ENCODE measurements around the gene HOXD13.

Gene HOXD13

GRCh38 chr2:176137252-176137580 is 44.7 kb downstream of the HOXD13 start:
- H3K56ac ChIP-seq (ENCODE audit: low read length) = no peak overlapping the region
- peaks cover 83% of the 10 kb centered on the region for H3K27me3 ChIP-seq (ENCODE audit: insufficient read depth, low read length, poor library complexity)

GRCh38 chr2:176137906-176138305 is 45.4 kb downstream of the HOXD13 start:
- no peak overlapping the region for H3K4ac ChIP-seq (ENCODE audit: low read depth, low read length)
- DNase-seq = no peak
- no peak overlapping the region for H4K5ac ChIP-seq (ENCODE audit: low read length)
- no peak overlapping the region for H2BK15ac ChIP-seq (replicated peaks; ENCODE audit: low read depth)
- H2BK5ac ChIP-seq (ENCODE audit: low read length) = no peak overlapping the region
- no peaks in the 10 kb centered on the region for H3K36me3 ChIP-seq (ENCODE audit: control insufficient read depth, insufficient read depth, low read length)
- peaks cover 83% of the 10 kb centered on the region for H3K27me3 ChIP-seq (ENCODE audit: insufficient read depth, low read length, poor library complexity)
- no peak overlapping the region for H2BK120ac ChIP-seq (ENCODE audit: low read depth, low read length)
- H3K79me1 ChIP-seq (ENCODE audit: low read length) = no peaks in the 10 kb centered on the region
- H3K4me2 ChIP-seq (ENCODE audit: low read length) = no peak overlapping the region
- no CpG with 5 or more reads among the region's 8 CpGs for WGBS (ENCODE audit: extremely low coverage, insufficient coverage, low lambda C conversion rate)
- no peak overlapping the region for H3K9ac ChIP-seq (ENCODE audit: low read length)
- no peak overlapping the region for H3K4me3 ChIP-seq (ENCODE audit: low read length)
- no peak overlapping the region for H3K23ac ChIP-seq (ENCODE audit: low read length)
- H3K27ac ChIP-seq (ENCODE audit: low read depth, low read length) = no peak overlapping the region
- no peaks in the 10 kb centered on the region for H3K4me1 ChIP-seq (ENCODE audit: control insufficient read depth, low read depth, low read length)
- H2AK5ac ChIP-seq (ENCODE audit: low read length) = no peak overlapping the region
- H3K79me2 ChIP-seq (ENCODE audit: control insufficient read depth, insufficient read depth, low read length) = no peaks in the 10 kb centered on the region
- H4K8ac ChIP-seq (ENCODE audit: low read depth, low read length) = no peak overlapping the region
- no peak overlapping the region for H3K56ac ChIP-seq (ENCODE audit: low read length)
- no peak overlapping the region for H3K18ac ChIP-seq (ENCODE audit: low read length)

More at GRCh38 chr2:176137252-176137580, 44.7 kb downstream of the HOXD13 start:
- no peak overlapping the region for H4K5ac ChIP-seq (ENCODE audit: low read length)
- no peak for DNase-seq
- H2AK5ac ChIP-seq (ENCODE audit: low read length) = no peak overlapping the region
- H3K23ac ChIP-seq (ENCODE audit: low read length) = no peak overlapping the region
- H2BK15ac ChIP-seq (replicated peaks; ENCODE audit: low read depth) = no peak overlapping the region
- no CpG with 5 or more reads among the region's 2 CpGs for WGBS (ENCODE audit: extremely low coverage, insufficient coverage, low lambda C conversion rate)
- no peaks in the 10 kb centered on the region for H3K79me1 ChIP-seq (ENCODE audit: low read length)
- H3K18ac ChIP-seq (ENCODE audit: low read length) = no peak overlapping the region
- H3K4me3 ChIP-seq (ENCODE audit: low read length) = no peak overlapping the region
- no peak overlapping the region for H2BK120ac ChIP-seq (ENCODE audit: low read depth, low read length)
- H4K8ac ChIP-seq (ENCODE audit: low read depth, low read length) = no peak overlapping the region
- no peaks in the 10 kb centered on the region for H3K79me2 ChIP-seq (ENCODE audit: control insufficient read depth, insufficient read depth, low read length)
- H3K27ac ChIP-seq (ENCODE audit: low read depth, low read length) = no peak overlapping the region
- H3K9ac ChIP-seq (ENCODE audit: low read length) = no peak overlapping the region
- no peak overlapping the region for H3K4me2 ChIP-seq (ENCODE audit: low read length)
- H3K36me3 ChIP-seq (ENCODE audit: control insufficient read depth, insufficient read depth, low read length) = no peaks in the 10 kb centered on the region
- H3K4ac ChIP-seq (ENCODE audit: low read depth, low read length) = no peak overlapping the region
- no peaks in the 10 kb centered on the region for H3K4me1 ChIP-seq (ENCODE audit: control insufficient read depth, low read depth, low read length)
- H2BK5ac ChIP-seq (ENCODE audit: low read length) = no peak overlapping the region

DNA sequence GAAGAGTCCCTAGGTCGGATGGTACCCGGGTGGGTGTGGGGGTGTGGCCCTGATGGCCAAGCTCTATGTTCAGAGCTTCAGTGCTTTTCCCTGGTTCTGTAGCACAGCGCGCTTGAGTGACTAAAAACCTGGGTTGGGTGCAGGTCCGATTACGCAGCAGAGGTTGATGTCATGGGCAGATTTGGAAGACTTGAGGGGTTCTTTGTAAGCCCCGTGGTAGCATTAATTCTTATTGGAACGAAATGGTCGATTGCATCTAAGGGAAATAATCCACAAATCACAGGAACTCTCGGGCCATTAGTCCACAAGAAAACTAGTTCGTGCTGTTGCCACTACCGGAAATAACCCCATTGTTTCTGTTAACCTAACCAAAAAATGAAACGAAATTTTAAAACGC is 46.0 kb downstream of the HOXD13 start:
- peaks cover 83% of the 10 kb centered on the region for H3K27me3 ChIP-seq (ENCODE audit: insufficient read depth, low read length, poor library complexity)
- H3K56ac ChIP-seq (ENCODE audit: low read length) = no peak overlapping the region

GRCh38 chr2:176138923-176139660 is 46.6 kb downstream of the HOXD13 start:
- no peak overlapping the region for H3K18ac ChIP-seq (ENCODE audit: low read length)
- no peak for DNase-seq
- H3K4ac ChIP-seq (ENCODE audit: low read depth, low read length) = no peak overlapping the region
- H3K27ac ChIP-seq (ENCODE audit: low read depth, low read length) = no peak overlapping the region
- no peak overlapping the region for H4K5ac ChIP-seq (ENCODE audit: low read length)
- no CpG with 5 or more reads among the region's 28 CpGs for WGBS (ENCODE audit: extremely low coverage, insufficient coverage, low lambda C conversion rate)
- no peaks in the 10 kb centered on the region for H3K4me1 ChIP-seq (ENCODE audit: control insufficient read depth, low read depth, low read length)
- no peak overlapping the region for H3K56ac ChIP-seq (ENCODE audit: low read length)
- H2AK5ac ChIP-seq (ENCODE audit: low read length) = no peak overlapping the region
- no peak overlapping the region for H2BK5ac ChIP-seq (ENCODE audit: low read length)
- no peak overlapping the region for H2BK15ac ChIP-seq (replicated peaks; ENCODE audit: low read depth)
- no peaks in the 10 kb centered on the region for H3K79me2 ChIP-seq (ENCODE audit: control insufficient read depth, insufficient read depth, low read length)
- H3K4me3 ChIP-seq (ENCODE audit: low read length) = no peak overlapping the region
- H3K27me3 ChIP-seq (ENCODE audit: insufficient read depth, low read length, poor library complexity) = peaks cover 82% of the 10 kb centered on the region
- no peak overlapping the region for H3K23ac ChIP-seq (ENCODE audit: low read length)
- H2BK120ac ChIP-seq (ENCODE audit: low read depth, low read length) = no peak overlapping the region
- no peak overlapping the region for H3K9ac ChIP-seq (ENCODE audit: low read length)
- no peak overlapping the region for H4K8ac ChIP-seq (ENCODE audit: low read depth, low read length)
- H3K4me2 ChIP-seq (ENCODE audit: low read length) = no peak overlapping the region
- H3K79me1 ChIP-seq (ENCODE audit: low read length) = no peaks in the 10 kb centered on the region
- H3K36me3 ChIP-seq (ENCODE audit: control insufficient read depth, insufficient read depth, low read length) = no peaks in the 10 kb centered on the region

More for the DNA sequence above, 46.0 kb downstream of the HOXD13 start:
- Histone ChIP-seq H3K4me2 (ENCODE audit: low read length) (no peak overlapping the region), H3K4ac (ENCODE audit: low read depth, low read length) (no peak overlapping the region), H3K18ac (ENCODE audit: low read length) (no peak overlapping the region), H3K4me1 (ENCODE audit: control insufficient read depth, low read depth, low read length) (no peaks in the 10 kb centered on the region), H3K36me3 (ENCODE audit: control insufficient read depth, insufficient read depth, low read length) (no peaks in the 10 kb centered on the region), H2AK5ac (ENCODE audit: low read length) (no peak overlapping the region), H3K79me2 (ENCODE audit: control insufficient read depth, insufficient read depth, low read length) (no peaks in the 10 kb centered on the region), H4K8ac (ENCODE audit: low read depth, low read length) (no peak overlapping the region), H3K27ac (ENCODE audit: low read depth, low read length) (no peak overlapping the region), H2BK120ac (ENCODE audit: low read depth, low read length) (no peak overlapping the region), H2BK15ac (replicated peaks; ENCODE audit: low read depth) (no peak overlapping the region), H2BK5ac (ENCODE audit: low read length) (no peak overlapping the region), H3K9ac (ENCODE audit: low read length) (no peak overlapping the region), H3K4me3 (ENCODE audit: low read length) (no peak overlapping the region), H3K79me1 (ENCODE audit: low read length) (no peaks in the 10 kb centered on the region), H3K23ac (ENCODE audit: low read length) (no peak overlapping the region), H4K5ac (ENCODE audit: low read length) (no peak overlapping the region)
- WGBS (ENCODE audit: extremely low coverage, insufficient coverage, low lambda C conversion rate) = no CpG with 5 or more reads among the region's 14 CpGs
- DNase-seq = no peak

DNA sequence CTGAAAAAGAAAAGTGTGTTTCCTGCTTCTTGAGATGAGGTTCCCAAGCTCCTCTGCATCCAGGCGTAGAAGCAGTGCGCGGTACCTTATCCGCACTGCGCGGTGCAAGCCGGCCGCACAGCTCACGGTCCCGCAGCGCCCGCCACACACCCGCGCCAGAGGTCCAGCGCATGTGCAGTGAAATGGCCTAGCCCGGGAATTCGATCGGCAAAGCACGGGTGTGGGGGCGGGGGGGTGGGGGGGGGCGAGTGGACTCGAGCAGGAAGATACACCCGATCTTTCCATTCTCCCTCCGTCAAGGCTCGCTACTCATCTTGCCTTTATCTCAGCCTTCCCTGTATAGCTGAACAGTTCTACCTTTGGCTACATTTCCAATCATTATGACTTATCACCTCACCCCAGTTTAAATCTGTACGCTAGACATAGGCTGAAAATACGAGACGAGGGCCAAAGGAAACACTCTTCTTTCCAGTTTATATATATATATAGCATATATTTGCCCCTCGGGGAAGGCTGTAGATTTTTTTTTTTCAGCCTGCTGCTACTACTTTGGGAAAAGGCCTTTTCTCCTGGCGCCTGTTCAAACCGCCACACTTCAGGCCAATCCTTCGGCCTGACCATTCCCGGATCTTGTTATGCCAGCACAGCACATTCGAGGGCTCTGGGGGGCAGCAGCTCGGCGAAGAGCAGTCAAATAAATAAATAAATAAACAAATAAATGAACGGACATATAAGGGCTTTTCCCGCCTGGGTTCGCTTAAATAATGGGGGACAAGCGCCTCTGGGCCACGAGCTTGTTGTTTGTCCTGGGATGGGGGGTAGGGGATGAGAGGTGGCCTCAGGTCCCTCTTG is 47.4 kb downstream of the HOXD13 start:
- no peaks in the 10 kb centered on the region for H3K4me1 ChIP-seq (ENCODE audit: control insufficient read depth, low read depth, low read length)
- H3K56ac ChIP-seq (ENCODE audit: low read length) = no peak overlapping the region
- no peaks in the 10 kb centered on the region for H3K79me2 ChIP-seq (ENCODE audit: control insufficient read depth, insufficient read depth, low read length)
- no peak overlapping the region for H3K23ac ChIP-seq (ENCODE audit: low read length)
- H3K9ac ChIP-seq (ENCODE audit: low read length) = no peak overlapping the region
- no peak overlapping the region for H3K18ac ChIP-seq (ENCODE audit: low read length)
- H4K5ac ChIP-seq (ENCODE audit: low read length) = no peak overlapping the region
- H2BK5ac ChIP-seq (ENCODE audit: low read length) = no peak overlapping the region
- no peak for DNase-seq
- H3K4ac ChIP-seq (ENCODE audit: low read depth, low read length) = no peak overlapping the region
- H3K4me2 ChIP-seq (ENCODE audit: low read length) = no peak overlapping the region
- no peak overlapping the region for H3K4me3 ChIP-seq (ENCODE audit: low read length)
- H3K27me3 ChIP-seq (ENCODE audit: insufficient read depth, low read length, poor library complexity) = peaks cover 78% of the 10 kb centered on the region
- H3K79me1 ChIP-seq (ENCODE audit: low read length) = no peaks in the 10 kb centered on the region
- WGBS (ENCODE audit: extremely low coverage, insufficient coverage, low lambda C conversion rate) = no CpG with 5 or more reads among the region's 41 CpGs
- H3K27ac ChIP-seq (ENCODE audit: low read depth, low read length) = no peak overlapping the region
- H3K36me3 ChIP-seq (ENCODE audit: control insufficient read depth, insufficient read depth, low read length) = no peaks in the 10 kb centered on the region
- H2BK120ac ChIP-seq (ENCODE audit: low read depth, low read length) = no peak overlapping the region
- no peak overlapping the region for H2AK5ac ChIP-seq (ENCODE audit: low read length)
- H2BK15ac ChIP-seq (replicated peaks; ENCODE audit: low read depth) = no peak overlapping the region
- no peak overlapping the region for H4K8ac ChIP-seq (ENCODE audit: low read depth, low read length)
